HG03039 (cell line): ENCODE data around the gene DGKI.

ENCODE experiments used
- ATAC-seq: cut with Tn5 transposase; IDR thresholded peaks from one replicate; pipeline ENCODE4 v1.9.1; 2021; ENCODE audit warnings: mild to moderate bottlenecking, moderate library complexity; ENCODE audit not compliant: unreplicated experiment

Gene DGKI

GRCh38 chr7:137547485-137547884, 299.3 kb downstream of the DGKI start:
- no peak for ATAC-seq

GRCh38 chr7:137546671-137547070, 300.1 kb downstream of the DGKI start:
- no peak for ATAC-seq

- no peak for ATAC-seq
Observed at GRCh38 chr7:137546009-137546408, 300.8 kb downstream of the DGKI start.

GRCh38 chr7:137545059-137545716, 301.6 kb downstream of the DGKI start:
- ATAC-seq, result no peak

- ATAC-seq, result no peak
Observed at GRCh38 chr7:137544453-137545058, 302.2 kb downstream of the DGKI start.

GRCh38 chr7:137539111-137539715, 307.6 kb downstream of the DGKI start:
- ATAC-seq, result no peak

GRCh38 chr7:137538361-137538762, 308.4 kb downstream of the DGKI start:
- no peak for ATAC-seq

GRCh38 chr7:137535579-137535978, 311.2 kb downstream of the DGKI start:
- ATAC-seq, result no peak

GRCh38 chr7:137531671-137532070, 315.1 kb downstream of the DGKI start:
- no peak for ATAC-seq

GRCh38 chr7:137527634-137528033, 319.1 kb downstream of the DGKI start:
- no peak for ATAC-seq

GRCh38 chr7:137523171-137523570, 323.6 kb downstream of the DGKI start:
- no peak for ATAC-seq

GRCh38 chr7:137521451-137521850, 325.3 kb downstream of the DGKI start:
- ATAC-seq, result no peak

- no peak for ATAC-seq
Observed at GRCh38 chr7:137519947-137520346, 326.8 kb downstream of the DGKI start.

GRCh38 chr7:137519181-137519691, 327.5 kb downstream of the DGKI start:
- no peak for ATAC-seq

GRCh38 chr7:137513091-137513490, 333.7 kb downstream of the DGKI start:
- ATAC-seq, result no peak

GRCh38 chr7:137507096-137507495, 339.7 kb downstream of the DGKI start:
- no peak for ATAC-seq

GRCh38 chr7:137506031-137506430, 340.7 kb downstream of the DGKI start:
- no peak for ATAC-seq

GRCh38 chr7:137501562-137501961, 345.2 kb downstream of the DGKI start:
- ATAC-seq, result no peak

GRCh38 chr7:137492889-137493288, 353.9 kb downstream of the DGKI start:
- no peak for ATAC-seq

- no peak for ATAC-seq
Observed at GRCh38 chr7:137489880-137490279, 356.9 kb downstream of the DGKI start.

- no peak for ATAC-seq
Observed at GRCh38 chr7:137488038-137488437, 358.7 kb downstream of the DGKI start.

GRCh38 chr7:137485818-137486217, 361.0 kb downstream of the DGKI start:
- no peak for ATAC-seq
